ENCODE results near the gene MFSD6.

GRCh38 chr2:190405070-190405469 is 3.1 kb upstream of the MFSD6 start:
- no peak for TF ChIP-seq RFX5 (IDR thresholded peaks at IDR 0.05; ENCODE audit: low read length)
- no peak for TF ChIP-seq JUND (IDR thresholded peaks at IDR 0.05)
- TF ChIP-seq CTCF (IDR thresholded peaks at IDR 0.05): no peak
- no peak for TF ChIP-seq MXI1 (IDR thresholded peaks at IDR 0.05; ENCODE audit: low read depth, low read length)
- TF ChIP-seq NRF1 (IDR thresholded peaks at IDR 0.05; ENCODE audit: low read depth, low read length): no peak
- TF ChIP-seq FOXM1 (IDR thresholded peaks at IDR 0.05; ENCODE audit: low read depth): no peak
- TF ChIP-seq RCOR1 (IDR thresholded peaks at IDR 0.05; ENCODE audit: low read length): no peak
- no peak for TF ChIP-seq POLR2AphosphoS5 (IDR thresholded peaks at IDR 0.05; ENCODE audit: low read depth, low read length)
- TF ChIP-seq NFIC (IDR thresholded peaks at IDR 0.05; ENCODE audit: borderline replicate concordance): no peak
